HG03175 (cell line): Measurements from ENCODE around the gene CTAGE9.
"Not testable (repeated sequence)": the region's sequence is repeated elsewhere in the genome, so short reads cannot be mapped to it uniquely, and the experiment has no call there.

Experiments used
- ATAC-seq: cut with Tn5 transposase; IDR thresholded peaks from one replicate; pipeline ENCODE4 v1.9.1; 2021; ENCODE audit warnings: mild to moderate bottlenecking, moderate library complexity; ENCODE audit not compliant: unreplicated experiment

The CTAGE9 gene

GRCh38 chr6:131710917-131711316 is at the start of gene CTAGE9:
Gene CTAGE9 (minus strand): TSS chr6:131711017. CDS start chr6:131711017, 0 bp downstream.
- not testable (repeated sequence) for ATAC-seq

- ATAC-seq, result no peak
Measured at GRCh38 chr6:131758920-131759319, 48.1 kb upstream of the CTAGE9 start.

- ATAC-seq, result no peak
Measured at GRCh38 chr6:131756039-131756438, 45.2 kb upstream of the CTAGE9 start.

GRCh38 chr6:131755597-131755996 is 44.8 kb upstream of the CTAGE9 start:
- ATAC-seq, result no peak

GRCh38 chr6:131754715-131755567 is 44.1 kb upstream of the CTAGE9 start:
- no peak for ATAC-seq

GRCh38 chr6:131754088-131754487 is 43.3 kb upstream of the CTAGE9 start:
- ATAC-seq, result no peak

GRCh38 chr6:131751012-131751715 is 40.3 kb upstream of the CTAGE9 start:
- ATAC-seq, result not testable (repeated sequence)

GRCh38 chr6:131749023-131749422 is 38.2 kb upstream of the CTAGE9 start:
- ATAC-seq, result no peak

- ATAC-seq, result no peak
Measured at GRCh38 chr6:131747821-131748353, 37.1 kb upstream of the CTAGE9 start.

- no peak for ATAC-seq
Measured at GRCh38 chr6:131745476-131745875, 34.7 kb upstream of the CTAGE9 start.

GRCh38 chr6:131744432-131745287 is 33.8 kb upstream of the CTAGE9 start:
- ATAC-seq, result no peak

GRCh38 chr6:131741688-131742393 is 31.0 kb upstream of the CTAGE9 start:
- ATAC-seq, result no peak

GRCh38 chr6:131740161-131740560 is 29.3 kb upstream of the CTAGE9 start:
- no peak for ATAC-seq

GRCh38 chr6:131739136-131739535 is 28.3 kb upstream of the CTAGE9 start:
- no peak for ATAC-seq

GRCh38 chr6:131736811-131737210 is 26.0 kb upstream of the CTAGE9 start:
- ATAC-seq, result no peak

- no peak for ATAC-seq
Measured at GRCh38 chr6:131736003-131736596, 25.3 kb upstream of the CTAGE9 start.

- no peak for ATAC-seq
Measured at GRCh38 chr6:131733376-131734016, 22.7 kb upstream of the CTAGE9 start.

- no peak for ATAC-seq
Measured at GRCh38 chr6:131731224-131731623, 20.4 kb upstream of the CTAGE9 start.

- no peak for ATAC-seq
Measured at GRCh38 chr6:131730264-131730663, 19.4 kb upstream of the CTAGE9 start.
